Kidney (tissue), 14 donors: Measurements from ENCODE around the gene FAR2. TPM values are rescaled to one million over a fixed set of nuclear protein-coding genes. Genes with fewer than 3 reads are reported as not detected.

Experiments
- DNase-seq, 5 donors: peaks; one replicate each; pipeline ENCODE4 v3.0.0-alpha.2; 2013 to 2020
- FAIRE-seq: peaks from 2 replicates; lab custom pipeline; 2012; peaks lifted over from hg19 to GRCh38; lab: Jason Lieb, UNC
- H3K27ac ChIP-seq, 2 donors: one replicate each; pipeline ENCODE4 v1.7.0; 2013; ENCODE audit warnings: low read depth in 2 of 2, low read length in 2 of 2, inconsistent platforms in 1 of 2
- H3K27me3 ChIP-seq: one replicate; pipeline ENCODE4 v1.7.1; 2013; ENCODE audit warnings: low read length, inconsistent platforms; ENCODE audit not compliant: control insufficient read depth, insufficient read depth
- H3K36me3 ChIP-seq, 3 donors: one replicate each; pipeline versions ENCODE4 v1.7.0 to v1.7.1; 2013; ENCODE audit warnings: low read length in 3 of 3, control low read depth in 1 of 3, inconsistent platforms in 1 of 3; ENCODE audit not compliant: insufficient read depth in 3 of 3, control insufficient read depth in 2 of 3
- H3K4me1 ChIP-seq, 3 donors: one replicate each; pipeline versions ENCODE4 v1.7.0 to v1.7.1; 2013; ENCODE audit warnings: low read length in 3 of 3, inconsistent platforms in 1 of 3, low read depth in 1 of 3; ENCODE audit not compliant: control insufficient read depth in 2 of 3, insufficient read depth in 2 of 3
- H3K4me3 ChIP-seq, 3 donors: one replicate each; pipeline versions ENCODE4 v1.7.0 to v1.8.1; 2013; ENCODE audit warnings: low read length in 3 of 3, control low read depth in 1 of 3, inconsistent platforms in 1 of 3
- H3K9ac ChIP-seq, 3 donors: one replicate each; pipeline versions ENCODE4 v1.7.0 to v1.7.1; 2013; ENCODE audit warnings: low read length in 3 of 3, control low read depth in 1 of 3, inconsistent platforms in 1 of 3
- H3K9me3 ChIP-seq, 3 donors: one replicate each; pipeline versions ENCODE4 v1.7.0 to v1.7.1; 2013; ENCODE audit warnings: low read length in 3 of 3, control low read depth in 1 of 3, inconsistent platforms in 1 of 3; ENCODE audit not compliant: control insufficient read depth in 2 of 3, insufficient read depth in 1 of 3
- intact Hi-C: fragments of 100-400 bp; cut with DNase I; formaldehyde crosslinking; loops from one replicate; pipeline ENCODE4 v1.11.1; 2022
- polyA plus RNA-seq: library from polyadenylated mRNA; stranded (reverse); fragments of 350-450 nt; fragmentation: Illumina TruSeq; extraction: RNeasy Lipid Tissue Mini Kit (QIAGEN cat#74804); gene quantifications from one replicate; pipeline ENCODE4 v1.2.3, GENCODE V29; 2014; ENCODE audit warnings: low read depth, low replicate concordance; ENCODE audit not compliant: insufficient read depth
- total RNA-seq: library from RNA; stranded (reverse); fragmentation: NEBNext Ultra II Directional; extraction: Animal tissue kit (Norgen Biotek cat#: 25700); gene quantifications from one replicate; pipeline ENCODE4 v1.2.1, GENCODE V29; 2021
- TF ChIP-seq, protein P1 (sequence below): IDR thresholded peaks from 3 replicates; pipeline ENCODE4 v1.5.1; 2012; ENCODE audit warnings: mild to moderate bottlenecking, moderate library complexity, borderline replicate concordance; ENCODE audit not compliant: insufficient read depth; ENCODE audit errors: extremely low read depth
- donor health status: control.
- donor health status: control.
- donor health status: control.
- donor health status: control.
- donor health status: control.
- donor health status: DM: yes; HTN: yes; CAD: no.
- donor health status: Normal renal cell carcinoma (clear cell type).

The FAR2 gene
- total and polyA plus RNA-seq, 2 donors from 2014 or later: 3.1 to 11.5 TPM

DNA sequence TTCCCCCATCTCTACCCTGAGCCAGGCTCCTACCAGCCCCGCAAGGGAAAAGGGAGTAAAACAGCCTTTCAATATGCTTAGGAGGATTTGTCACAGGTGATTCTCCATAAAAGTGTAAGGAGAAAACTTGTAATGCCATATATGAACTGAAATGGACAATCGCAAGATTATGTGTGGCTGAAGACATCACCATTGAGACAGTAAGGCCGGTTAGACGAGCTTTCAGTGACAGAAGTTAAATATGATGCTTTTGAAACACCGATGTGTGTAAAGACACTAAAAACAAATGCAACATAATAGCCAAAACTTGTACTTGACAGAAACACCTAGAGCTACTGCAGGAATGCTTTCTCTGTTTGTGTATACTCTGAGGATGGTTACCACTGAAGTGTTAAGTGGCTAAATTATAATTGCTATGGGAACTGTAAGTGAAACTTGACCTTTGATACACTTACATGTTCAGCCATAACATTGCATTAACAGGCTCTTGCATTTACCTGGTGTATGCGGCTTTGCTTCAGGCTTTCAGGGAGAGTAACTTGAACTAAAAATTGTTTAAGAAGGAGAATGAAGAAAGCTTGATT is 42.3 kb downstream of the FAR2 start:
- Histone ChIP-seq H3K27ac (no peak overlapping the region), H3K27me3 (no peaks in the 10 kb centered on the region), H3K4me1 (no peaks in the 10 kb centered on the region), H3K9me3 (no peaks in the 10 kb centered on the region), H3K36me3 (no peaks in the 10 kb centered on the region), H3K4me3 (no peak overlapping the region), H3K9ac (no peak overlapping the region)
- TF ChIP-seq, protein P1, sequence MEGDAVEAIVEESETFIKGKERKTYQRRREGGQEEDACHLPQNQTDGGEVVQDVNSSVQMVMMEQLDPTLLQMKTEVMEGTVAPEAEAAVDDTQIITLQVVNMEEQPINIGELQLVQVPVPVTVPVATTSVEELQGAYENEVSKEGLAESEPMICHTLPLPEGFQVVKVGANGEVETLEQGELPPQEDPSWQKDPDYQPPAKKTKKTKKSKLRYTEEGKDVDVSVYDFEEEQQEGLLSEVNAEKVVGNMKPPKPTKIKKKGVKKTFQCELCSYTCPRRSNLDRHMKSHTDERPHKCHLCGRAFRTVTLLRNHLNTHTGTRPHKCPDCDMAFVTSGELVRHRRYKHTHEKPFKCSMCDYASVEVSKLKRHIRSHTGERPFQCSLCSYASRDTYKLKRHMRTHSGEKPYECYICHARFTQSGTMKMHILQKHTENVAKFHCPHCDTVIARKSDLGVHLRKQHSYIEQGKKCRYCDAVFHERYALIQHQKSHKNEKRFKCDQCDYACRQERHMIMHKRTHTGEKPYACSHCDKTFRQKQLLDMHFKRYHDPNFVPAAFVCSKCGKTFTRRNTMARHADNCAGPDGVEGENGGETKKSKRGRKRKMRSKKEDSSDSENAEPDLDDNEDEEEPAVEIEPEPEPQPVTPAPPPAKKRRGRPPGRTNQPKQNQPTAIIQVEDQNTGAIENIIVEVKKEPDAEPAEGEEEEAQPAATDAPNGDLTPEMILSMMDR: no peak
- DNase-seq (peak in 2 of 5 donors; percentile 8 to 22), FAIRE-seq (no peak)
- intact Hi-C loops: no loop called here

DNA sequence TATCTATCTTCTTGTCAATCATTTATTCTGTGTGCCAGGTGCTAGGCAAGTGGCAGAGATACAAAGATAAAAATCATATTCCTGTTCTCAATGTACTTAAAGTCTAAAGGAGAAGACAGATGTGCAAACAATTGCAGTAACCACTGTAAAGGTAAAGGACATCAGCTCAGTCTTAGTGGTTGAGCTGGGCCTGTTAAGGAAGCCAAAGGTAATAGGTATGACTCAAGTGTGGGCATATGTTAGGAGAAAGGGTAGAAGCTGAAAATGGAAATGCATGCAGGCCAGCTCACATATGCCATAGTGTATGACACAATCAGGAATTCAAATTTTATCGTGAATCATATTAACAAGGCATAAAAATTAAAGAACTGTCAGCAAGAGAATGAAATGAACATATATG is 49.8 kb downstream of the FAR2 start:
- Histone ChIP-seq H3K27me3 (no peaks in the 10 kb centered on the region), H3K9ac (no peak overlapping the region), H3K4me3 (no peak overlapping the region), H3K9me3 (no peaks in the 10 kb centered on the region), H3K27ac (no peak overlapping the region), H3K36me3 (no peaks in the 10 kb centered on the region), H3K4me1 (no peaks in the 10 kb centered on the region)
- DNase-seq (no peak), FAIRE-seq (no peak)
- intact Hi-C loops: no loop called here
- TF ChIP-seq, protein P1: no peak

DNA sequence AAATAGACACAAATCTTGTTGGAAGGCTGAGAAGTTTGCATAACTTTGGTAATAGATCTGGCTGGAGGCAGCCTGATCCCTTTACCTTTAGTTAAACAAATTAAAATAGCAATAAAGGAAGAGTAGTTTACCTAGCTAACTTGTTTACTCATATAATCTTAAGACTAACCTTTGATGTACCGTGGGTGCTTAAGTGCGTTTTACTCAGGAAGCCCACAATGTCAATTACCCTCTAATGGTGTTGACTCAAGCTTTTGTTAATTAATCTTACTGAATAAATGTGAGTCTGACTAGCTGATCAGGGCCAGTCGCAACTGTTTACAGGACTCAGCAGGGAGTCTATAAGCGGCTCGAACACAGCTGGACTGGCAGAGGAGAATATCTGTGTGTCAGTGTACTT is 51.5 kb downstream of the FAR2 start:
- TF ChIP-seq, protein P1: no peak
- FAIRE-seq: no peak

DNA sequence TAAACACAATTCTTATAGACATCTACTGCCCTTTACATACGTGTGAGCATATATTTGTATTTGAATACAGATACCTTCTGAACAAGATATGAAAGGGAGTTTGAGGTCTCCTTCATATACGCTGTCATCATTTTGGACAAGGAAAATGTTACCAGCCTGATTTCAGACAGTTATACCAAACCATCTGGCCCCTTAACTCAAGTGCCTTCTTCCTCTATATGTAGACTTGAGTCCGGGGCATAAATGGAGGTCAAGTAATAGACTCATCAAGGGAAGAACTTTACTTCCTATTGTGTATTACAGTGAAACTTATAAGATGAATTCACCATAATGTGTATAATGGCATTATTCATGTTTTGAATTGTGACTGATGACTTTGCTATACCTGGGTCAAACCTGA is 52.2 kb downstream of the FAR2 start:
- DNase-seq (no peak), FAIRE-seq (no peak)
- H3K27me3 ChIP-seq: no peaks in the 10 kb centered on the region
- H3K36me3 ChIP-seq: no peaks in the 10 kb centered on the region
- H3K4me3 ChIP-seq: no peak overlapping the region
- H3K27ac ChIP-seq: no peak overlapping the region
- intact Hi-C loops: no loop called here
- no peaks in the 10 kb centered on the region for H3K9me3 ChIP-seq
- no peak overlapping the region for H3K9ac ChIP-seq
- TF ChIP-seq, protein P1: no peak
- no peaks in the 10 kb centered on the region for H3K4me1 ChIP-seq

More for the DNA sequence above, 51.5 kb downstream of the FAR2 start:
- no peaks in the 10 kb centered on the region for H3K27me3 ChIP-seq
- no peaks in the 10 kb centered on the region for H3K4me1 ChIP-seq
- H3K4me3 ChIP-seq: no peak overlapping the region
- H3K9me3 ChIP-seq: no peaks in the 10 kb centered on the region
- no peak overlapping the region for H3K27ac ChIP-seq
- intact Hi-C loops: no loop called here
- H3K9ac ChIP-seq: no peak overlapping the region
- DNase-seq: no peak
- no peaks in the 10 kb centered on the region for H3K36me3 ChIP-seq
